Activated CD8-positive, alpha-beta memory T cell treated with anti-CD3 and anti-CD28 coated beads, Interleukin-2, amount 50 U/mL, for 4 hours (primary cell): ENCODE results near the gene NCOA7.
"Not testable (repeated sequence)": the region's sequence is repeated elsewhere in the genome, so short reads cannot be mapped to it uniquely, and the experiment has no call there.

Source experiments
- DNase-seq: peaks from one replicate; pipeline ENCODE4 v3.0.0-alpha.2; 2020

NCOA7 gene

DNA sequence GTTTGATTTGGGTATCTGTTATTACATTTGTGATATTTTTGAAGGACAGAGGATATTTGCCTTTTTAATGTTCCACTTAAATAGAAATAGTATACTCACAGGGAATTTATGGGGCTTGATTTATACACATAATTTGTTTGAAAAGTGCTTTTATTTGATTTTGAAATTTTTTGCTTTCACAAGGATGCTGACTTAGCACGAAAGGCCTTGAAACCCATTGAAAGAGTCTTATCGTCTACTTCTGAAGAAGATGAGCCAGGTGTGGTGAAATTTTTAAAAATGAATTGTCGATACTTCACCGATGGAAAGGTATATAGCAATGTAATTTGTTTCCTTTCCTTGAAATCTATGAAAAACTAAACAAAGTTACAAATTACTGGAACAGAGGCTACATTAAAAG is 91.5 kb downstream of the NCOA7 start:
- DNase-seq: no peak

DNA sequence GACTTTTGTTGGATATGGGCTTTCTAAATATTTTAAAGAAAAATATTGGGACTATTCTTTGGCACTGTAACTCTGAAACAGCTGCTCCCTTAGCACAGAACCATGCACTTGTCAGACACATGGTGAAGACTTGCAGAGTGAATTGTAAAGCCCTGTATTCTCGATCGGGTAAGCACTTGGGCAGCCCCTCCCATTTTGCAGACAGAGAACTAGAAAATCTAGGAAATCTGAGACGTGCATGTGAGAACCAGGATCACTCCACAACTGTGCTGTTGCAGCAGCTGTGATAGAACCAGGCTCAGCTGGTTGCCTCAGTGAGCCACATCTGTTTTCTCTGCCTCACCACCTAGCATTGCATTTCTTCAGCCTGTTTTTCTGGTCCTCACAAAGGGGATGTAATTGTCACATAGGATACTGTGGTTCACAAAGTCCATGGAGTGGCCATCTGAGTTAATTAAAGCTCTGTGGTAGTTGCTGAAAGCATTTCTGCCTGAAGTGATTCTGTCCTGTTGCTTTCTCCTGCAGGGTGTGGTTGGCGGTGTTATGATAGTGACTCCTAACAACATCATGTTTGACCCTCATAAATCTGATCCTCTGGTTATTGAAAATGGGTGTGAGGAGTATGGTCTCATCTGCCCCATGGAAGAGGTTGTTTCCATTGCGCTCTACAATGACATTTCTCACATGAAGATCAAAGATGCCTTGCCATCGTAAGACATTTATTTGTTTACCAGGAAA is 94.0 kb downstream of the NCOA7 start:
- no peak for DNase-seq

DNA sequence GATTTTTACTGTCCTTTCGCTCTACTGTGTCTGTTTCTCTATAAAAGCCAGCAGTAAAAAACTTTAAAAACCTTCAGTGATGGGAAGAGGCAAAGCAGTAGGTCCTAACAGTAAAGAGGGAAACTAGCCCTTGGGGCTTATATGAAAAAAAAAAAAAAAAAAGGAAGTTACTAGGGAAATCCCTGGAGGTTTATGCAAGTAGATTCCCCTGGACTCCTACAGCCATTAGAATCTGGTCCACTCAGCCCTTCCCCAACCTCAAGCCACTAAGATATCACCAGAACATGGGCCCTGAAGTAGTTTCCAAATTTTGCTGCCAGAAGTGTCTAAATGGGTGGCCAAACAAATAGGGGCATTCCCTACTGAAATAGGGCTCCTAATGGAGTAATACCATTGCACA is 95.3 kb downstream of the NCOA7 start:
- DNase-seq: no peak

DNA sequence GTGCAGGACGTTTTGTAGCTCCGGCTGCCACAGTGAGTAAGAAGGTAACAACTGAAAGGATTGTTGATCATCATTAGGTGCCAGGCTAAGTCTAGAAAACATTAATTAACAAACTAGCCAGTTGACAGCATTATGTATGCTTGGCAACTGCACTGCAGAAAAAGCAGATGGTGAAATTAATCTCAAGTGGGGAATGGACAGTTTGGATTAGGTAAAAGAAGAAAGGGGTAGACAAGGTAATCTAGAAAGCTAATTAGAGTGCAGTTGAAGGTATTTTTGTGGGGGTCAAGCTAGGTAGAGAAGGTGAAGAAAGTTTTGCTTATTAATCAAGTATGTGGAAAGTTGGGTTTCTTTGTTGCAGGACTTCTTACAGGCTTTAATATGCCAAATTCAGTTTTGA is 96.2 kb downstream of the NCOA7 start:
- DNase-seq: no peak

DNA sequence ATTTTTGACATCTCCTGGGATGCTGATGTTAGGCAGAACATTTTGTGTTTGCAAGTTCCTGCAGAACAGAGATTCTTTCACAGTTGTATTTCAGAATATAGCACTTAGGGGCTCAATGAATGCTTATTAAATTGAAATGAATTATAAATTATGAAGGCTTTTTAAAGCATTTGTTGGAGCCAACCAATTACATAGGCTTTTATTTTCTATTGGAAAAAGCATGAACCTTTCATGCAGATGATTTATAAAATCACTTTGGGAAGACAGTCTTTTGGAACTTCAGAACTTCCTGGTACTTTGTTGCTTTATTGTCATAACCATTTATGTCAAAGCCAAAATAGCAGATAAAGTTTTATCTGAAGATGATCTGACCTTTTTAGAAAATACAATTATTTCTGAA is 96.6 kb downstream of the NCOA7 start:
- no peak for DNase-seq

DNA sequence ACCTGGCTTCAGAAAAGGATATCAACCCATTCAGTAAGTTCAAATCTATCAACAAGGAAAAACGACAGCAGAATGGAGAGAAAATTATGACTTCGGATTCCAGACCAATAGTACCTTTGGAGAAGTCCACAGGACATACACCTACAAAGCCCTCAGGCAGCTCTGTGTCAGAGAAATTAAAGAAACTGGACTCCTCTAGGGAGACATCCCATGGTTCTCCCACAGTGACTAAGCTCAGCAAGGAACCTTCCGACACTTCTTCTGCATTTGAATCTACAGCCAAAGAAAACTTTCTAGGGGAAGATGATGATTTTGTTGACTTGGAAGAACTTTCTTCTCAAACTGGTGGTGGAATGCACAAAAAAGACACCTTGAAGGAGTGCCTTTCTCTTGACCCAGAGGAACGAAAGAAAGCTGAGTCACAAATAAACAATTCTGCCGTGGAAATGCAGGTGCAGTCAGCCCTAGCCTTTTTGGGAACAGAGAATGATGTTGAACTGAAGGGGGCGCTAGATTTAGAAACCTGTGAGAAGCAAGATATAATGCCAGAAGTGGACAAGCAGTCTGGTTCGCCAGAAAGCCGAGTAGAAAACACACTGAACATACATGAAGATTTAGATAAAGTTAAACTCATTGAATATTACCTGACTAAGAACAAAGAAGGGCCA is 98.4 kb downstream of the NCOA7 start:
- DNase-seq: no peak

DNA sequence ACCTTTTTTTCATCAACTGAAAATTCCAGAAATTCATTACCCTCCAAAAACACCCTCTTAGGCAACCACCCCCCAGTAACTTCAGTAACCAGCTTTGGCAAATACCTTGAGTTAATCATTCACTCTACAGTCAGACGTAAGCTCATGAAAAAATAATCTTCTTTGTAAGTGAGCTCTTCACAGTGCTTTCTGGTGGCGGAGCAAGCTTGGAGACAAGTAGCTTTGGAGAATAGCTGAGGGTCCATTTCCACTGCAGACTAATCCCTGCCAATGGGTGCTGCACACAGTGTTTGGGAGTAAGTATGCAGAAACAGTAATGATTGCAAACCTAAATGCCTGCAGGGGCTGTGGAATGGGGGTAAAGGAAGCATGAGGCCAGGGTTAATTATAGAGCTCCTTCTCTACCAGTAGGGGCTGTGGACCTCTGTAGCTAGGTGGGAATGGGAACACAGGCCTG is 109.0 kb downstream of the NCOA7 start:
- DNase-seq: no peak

DNA sequence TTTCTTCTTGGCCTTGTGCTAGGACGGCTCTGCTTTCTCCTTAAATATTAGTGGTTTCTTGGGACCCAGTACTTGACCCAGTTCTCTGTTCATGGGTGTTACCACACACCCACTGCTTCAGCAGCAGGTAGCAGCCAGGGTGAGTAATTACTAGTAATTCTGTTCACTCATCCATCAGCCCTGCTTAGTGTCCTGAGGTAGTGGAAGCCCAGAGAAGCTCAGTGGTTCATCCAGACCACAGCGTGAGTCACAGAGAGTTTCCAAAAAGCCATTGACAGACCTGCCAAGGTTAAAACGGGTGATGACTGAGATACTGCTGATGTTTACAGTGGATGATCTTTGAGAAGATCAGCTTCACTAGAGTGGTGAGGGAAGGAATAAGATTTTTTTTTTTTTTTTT is 114.1 kb downstream of the NCOA7 start:
- DNase-seq: peak; percentile 39

DNA sequence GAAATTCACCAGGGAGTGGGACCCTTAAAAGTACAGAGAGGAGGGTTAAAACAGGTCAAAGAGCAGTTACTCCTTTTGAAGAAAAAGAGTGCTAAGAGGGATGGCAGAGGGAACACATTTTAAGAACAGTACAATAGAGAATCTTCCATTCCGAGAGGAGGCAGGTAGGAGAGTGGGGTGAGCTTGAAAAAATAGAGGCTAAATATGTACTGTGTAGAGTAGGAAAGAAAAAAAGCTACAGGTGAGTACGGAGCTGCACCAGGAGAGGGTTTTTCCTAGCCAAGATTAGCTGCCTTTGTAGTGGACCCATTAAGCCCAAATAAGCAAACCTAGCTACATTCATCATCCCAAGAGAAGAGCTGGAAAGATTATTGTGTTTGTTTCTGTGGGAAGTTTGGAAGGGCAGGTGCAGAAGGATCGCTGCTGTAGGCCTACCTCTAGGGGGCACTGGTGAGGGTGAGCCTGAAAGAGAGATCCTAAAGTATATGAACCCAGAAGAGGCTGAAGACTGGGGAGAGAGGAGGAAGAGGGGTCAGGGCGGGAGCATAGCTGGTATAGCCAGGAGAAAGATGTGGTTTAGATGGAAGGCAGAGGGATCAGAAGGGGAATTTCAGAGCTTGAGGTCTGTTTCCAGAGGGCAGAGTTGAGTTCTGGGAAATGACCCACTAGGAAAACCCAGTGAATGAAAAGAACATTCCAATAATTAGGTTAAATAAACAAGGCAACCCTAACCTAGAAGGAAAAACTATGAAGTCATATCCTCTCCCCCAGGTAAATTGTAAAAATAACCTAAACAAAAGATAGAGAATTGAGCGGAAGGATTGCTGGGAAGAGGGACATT is 115.6 kb downstream of the NCOA7 start:
- peak; percentile 41 for DNase-seq

DNA sequence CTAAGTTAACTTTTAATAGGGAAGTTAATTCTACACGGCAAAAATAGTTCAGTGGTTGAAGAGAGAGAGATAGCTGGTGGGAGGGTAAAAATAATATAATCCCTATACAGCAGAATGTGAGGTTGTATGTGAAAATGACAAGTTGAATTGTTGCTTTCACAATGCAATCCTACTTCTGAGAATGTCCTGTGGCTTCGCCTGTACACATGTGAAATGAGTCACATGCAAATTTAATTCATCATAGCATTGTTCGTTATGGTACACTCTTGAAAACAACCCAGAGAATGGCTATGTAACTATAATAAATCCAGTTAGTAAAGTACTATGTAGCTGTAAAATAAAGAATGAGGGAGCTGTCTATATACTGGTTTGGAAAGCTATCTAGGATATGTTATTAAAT is 119.8 kb downstream of the NCOA7 start:
- DNase-seq: no peak

DNA sequence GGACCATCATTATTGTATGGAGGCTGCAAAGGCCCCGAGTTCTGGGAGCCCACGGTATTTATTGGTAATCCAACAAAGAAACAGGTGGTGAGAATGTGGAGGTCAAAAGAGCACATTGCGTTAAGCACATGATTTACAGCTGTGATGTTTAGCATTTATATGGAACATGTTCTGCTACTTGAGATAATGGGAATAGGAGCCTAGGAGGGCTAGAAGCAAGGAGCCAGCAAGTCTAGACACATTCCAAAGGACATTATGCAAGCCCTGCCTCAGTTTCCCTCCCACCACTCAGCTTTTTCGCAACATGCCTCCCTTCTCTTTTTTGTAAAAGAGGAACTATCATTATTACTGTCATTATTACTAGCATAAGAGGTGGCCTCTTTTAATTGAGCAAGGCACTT is 120.3 kb downstream of the NCOA7 start:
- DNase-seq: not testable (repeated sequence)

DNA sequence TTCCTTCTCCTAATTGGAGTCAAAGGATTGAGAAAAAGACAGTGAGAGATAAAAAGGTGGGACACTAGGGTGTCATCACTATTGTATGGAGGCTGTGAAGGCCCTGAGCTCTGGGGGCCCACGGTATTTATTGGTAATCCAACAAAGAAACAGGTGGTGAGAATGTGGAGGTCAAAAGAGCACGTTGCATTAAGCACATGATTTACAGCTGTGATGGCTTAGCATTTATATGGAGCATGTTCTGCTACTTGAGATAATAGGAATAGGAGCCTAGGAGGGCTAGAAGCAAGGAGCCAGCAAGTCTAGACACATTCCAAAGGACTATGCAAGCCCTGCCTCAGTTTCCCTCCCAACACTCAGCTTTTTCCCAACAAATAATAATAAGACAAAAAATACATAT is 121.7 kb downstream of the NCOA7 start:
- not testable (repeated sequence) for DNase-seq

DNA sequence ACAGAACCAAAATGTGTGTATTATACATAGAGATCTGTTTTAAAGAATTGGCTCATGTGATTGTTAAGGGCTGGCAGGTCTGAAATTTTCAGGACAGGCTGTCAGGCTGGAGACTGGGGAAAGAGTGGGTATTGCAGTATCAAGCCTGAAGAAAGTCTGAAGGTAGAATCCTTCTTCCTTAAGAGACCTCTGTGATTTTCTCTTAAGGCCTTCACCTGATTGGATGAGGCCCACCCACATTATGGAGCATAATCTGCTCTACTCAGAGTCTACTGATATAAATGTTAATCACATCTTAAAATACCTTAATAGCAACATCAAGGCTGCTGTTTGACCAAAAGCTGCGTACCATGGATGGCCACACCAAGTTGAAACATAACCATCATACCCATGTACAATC is 122.4 kb downstream of the NCOA7 start:
- DNase-seq: no peak

DNA sequence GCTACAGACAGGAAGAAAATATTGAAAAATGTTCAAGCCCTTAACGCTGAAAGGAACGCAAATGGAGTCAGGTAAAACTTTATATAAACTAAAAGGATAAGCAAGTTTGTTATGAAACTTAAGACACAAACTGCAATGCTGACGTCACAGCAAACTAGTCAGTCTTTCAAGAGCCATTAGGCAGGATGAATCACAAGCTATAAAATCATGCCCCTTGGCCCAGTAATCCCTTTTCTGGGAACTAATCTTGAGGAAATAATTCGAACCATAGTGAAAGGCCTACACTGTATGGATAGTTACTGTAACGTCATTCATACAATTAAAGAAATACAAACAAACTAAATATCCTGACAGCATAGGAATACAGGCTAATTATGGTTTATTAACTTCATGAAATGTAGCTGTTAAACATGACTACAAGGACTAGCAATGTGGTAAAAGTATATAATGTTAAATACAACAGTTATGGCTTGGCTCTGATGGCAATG is 123.1 kb downstream of the NCOA7 start:
- DNase-seq: no peak

DNA sequence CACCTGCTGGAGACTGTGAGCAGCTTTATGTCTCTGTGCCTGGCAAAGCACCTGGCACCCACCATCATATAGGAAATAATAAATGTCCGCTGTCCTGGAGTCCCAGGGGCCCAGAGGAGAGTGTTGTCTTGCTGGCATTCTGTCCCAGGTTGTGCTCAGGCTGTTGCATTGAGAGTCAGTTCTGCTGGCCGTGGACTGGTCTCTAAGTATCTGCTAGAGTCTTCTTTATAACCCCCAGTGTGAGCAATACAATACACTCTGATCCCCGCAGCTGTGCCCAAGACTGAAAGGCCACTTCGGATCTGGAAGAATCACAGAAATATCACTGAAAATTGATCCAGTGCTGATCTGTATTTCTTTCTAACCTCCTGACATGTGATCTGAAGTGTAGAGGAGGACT is 127.5 kb downstream of the NCOA7 start:
- no peak for DNase-seq

DNA sequence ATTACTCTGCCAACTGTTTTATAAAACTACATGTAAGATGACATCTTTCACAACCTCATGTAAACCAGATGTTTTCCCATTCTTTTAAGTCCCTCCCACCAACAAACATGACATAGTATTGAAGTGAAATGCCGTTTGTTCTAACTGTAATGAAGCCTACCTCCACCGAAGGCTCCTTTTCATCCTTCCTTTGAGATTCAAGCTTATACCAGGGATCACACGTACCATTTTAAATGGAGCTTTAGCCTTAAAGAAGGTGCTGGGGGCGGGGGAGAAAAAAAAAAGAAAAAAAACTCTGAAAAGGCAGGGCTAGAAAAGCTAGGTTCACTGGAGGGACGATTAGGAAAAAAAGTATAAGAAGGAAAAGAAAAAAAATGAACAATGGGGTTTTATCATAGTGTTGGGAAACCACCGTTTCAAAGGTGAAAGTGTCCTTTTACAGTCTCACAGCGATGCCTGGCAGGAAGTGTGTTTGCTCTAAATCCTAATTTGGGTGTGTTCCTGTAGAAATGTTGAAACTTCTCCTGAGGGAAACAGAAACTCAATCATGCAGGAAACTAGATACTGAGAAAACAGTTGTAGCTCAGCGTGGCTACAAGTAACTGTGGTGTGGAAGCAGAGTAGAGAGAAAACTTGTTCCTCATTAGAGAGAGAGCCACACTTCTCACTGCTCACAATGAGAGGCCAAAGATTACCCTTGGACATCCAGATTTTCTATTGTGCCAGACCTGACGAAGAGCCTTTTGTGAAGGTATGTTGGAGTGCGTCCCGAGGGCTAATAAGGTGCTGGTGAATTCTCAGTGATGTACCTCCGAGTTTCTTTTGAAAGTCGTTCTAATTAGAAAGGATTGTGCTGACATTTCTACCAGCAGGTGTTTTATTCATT is 128.2 kb downstream of the NCOA7 start:
- DNase-seq: no peak

DNA sequence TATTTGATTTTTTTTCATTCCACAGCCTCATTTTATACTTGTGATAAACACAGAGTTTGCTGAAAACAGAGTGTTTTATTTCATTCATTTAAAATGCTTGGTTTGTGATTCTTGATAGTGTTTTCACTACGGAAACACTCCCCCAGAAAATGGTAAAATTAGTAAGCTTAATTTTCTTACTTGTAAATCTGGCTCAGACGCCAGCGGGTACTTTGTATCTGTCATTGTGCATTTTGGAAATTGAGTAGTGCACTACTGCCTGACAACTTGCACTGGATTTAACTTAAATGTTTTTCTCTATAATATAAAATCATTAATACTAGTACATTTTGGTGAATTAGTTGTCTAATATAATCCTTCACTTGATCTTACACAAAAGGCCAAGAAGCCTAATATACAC is 128.9 kb downstream of the NCOA7 start:
- DNase-seq: no peak

DNA sequence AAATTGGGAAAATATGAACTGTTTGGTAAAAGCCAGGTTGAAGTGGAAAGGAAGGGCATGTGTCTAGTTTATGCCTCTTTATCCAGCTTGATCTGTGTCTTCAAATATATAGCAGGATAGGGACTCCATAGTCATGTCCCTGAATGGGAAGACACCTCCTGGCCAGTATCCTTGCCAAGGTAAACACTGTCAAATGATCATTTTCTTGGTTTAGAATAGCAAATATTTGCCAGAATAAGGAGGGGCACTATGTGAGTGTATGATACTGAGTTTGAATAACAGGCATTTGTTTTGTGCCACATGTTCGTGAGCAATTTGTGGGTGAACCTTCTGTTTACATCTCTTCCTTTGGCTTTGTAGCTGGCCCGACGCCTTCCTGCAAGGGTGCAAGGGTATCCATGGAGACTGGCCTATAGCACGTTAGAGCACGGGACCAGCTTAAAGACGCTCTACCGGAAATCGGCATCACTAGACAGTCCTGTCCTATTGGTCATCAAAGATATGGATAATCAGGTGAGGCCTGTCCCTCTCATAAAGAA is 131.6 kb downstream of the NCOA7 start:
- no peak for DNase-seq

DNA sequence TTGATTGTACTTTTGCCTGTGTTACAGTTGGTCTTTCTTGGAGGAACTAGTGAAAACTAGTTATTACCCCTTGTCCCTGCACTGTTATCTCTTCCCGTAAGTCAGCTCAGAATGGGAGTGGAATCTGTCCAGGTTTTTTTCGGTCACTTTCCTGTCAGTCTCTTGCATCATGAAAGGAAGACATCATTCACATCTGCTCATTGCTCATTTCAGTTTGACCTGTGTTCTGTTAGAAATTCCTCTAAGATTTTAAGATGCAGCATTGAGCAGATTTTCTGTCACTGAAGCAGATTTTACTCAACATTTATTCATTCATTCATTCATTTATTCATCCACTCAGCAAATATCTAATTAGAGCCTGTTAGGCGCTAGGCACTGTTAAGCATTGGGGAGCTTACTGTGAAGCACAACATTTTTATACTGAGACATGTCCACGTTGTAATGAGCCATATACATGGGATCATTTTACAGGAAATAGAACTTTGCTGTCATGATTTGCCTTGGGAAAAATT is 132.7 kb downstream of the NCOA7 start:
- no peak for DNase-seq

DNA sequence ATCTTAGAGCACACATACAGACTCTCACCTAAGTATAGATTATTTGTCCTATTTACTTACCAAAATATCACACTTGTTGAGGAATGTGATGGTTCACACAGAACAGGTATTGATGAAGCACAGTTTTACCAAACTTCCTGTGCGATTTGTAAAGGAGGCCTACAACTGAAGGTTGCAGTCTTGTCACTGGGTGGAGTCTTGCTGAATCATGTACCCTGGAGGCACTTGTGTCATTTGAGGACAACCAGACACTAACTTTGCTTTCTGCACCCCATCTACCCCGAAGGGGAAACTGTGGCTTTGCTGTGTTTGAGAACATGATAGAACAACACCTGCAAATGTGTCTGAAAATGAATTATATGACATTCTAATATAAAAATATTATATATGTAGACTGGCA is 133.4 kb downstream of the NCOA7 start:
- DNase-seq: no peak

DNA sequence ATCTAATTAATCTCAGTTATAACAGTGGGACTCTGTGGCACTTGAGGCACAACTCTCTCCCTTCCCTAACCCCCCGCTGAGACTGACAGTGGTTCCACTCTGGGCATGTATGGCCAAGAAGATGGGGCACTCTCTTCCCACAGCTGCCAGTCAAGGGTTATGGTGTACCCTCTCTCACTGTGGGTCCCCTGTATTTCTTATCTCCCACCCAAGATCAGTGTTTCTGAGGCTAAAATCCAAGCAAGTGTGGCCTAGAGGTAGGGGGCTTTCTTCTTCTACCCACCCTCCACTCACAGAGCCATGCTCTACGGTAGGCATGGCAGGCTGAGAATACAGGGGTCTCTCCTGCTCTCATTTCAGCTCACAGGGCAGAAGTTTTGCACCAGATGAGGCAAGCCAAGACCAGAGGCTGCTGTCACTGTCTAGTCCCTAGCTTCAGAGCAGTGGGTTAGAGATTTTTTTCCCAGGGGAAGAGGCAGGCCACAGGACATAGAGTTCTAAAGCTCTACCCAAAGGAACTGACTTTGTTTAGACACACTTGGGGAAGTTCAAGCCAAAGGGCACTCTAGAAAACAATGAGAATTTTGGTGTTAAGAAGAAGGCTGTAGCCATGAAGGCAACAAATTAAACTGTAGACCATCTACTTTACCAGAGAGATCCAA is 134.1 kb downstream of the NCOA7 start:
- no peak for DNase-seq

DNA sequence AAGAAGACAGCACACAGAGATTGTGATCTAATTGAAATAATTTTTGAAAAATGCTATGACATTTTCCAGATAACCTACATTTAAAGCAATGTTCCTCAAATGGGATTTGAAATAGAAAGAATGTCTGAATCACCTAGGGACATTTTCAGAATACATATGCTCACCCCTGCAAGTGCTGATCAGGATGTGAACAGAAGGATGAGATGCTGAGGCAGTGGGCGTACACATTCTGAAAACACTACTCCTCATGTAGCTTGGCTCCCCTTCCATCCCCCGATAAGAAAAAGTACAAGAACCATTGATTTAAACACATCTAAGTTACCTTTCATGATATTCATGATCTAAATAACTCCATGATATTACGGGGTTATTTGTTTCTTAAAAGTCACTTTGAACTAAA is 136.0 kb downstream of the NCOA7 start:
- no peak for DNase-seq
